T-helper 1 cell treated with Interleukin-12 subunit alpha and Interleukin-12 subunit beta and Interleukin-4 antibody, amounts not matched to agents 30 ng/mL and 1 ng/mL, for 36 hours (primary cell): ENCODE results near the gene RTP5. TPM values are rescaled to one million over a fixed set of nuclear protein-coding genes. Genes with fewer than 3 reads are reported as not detected.
"Not testable (repeated sequence)": the region's sequence is repeated elsewhere in the genome, so short reads cannot be mapped to it uniquely, and the experiment has no call there.

Experiments
- intact Hi-C: fragments of 100-400 bp; cut with micrococcal nuclease; formaldehyde crosslinking; loops from one replicate; pipeline ENCODE4 v1.15.1; 2024
- total RNA-seq: library from RNA; stranded (reverse); gene quantifications from 2 replicates; pipeline ENCODE4 v1.2.3, GENCODE V29; 2022

The RTP5 gene
- total RNA-seq, 1 donor from 2014 or later, result not detected

DNA sequence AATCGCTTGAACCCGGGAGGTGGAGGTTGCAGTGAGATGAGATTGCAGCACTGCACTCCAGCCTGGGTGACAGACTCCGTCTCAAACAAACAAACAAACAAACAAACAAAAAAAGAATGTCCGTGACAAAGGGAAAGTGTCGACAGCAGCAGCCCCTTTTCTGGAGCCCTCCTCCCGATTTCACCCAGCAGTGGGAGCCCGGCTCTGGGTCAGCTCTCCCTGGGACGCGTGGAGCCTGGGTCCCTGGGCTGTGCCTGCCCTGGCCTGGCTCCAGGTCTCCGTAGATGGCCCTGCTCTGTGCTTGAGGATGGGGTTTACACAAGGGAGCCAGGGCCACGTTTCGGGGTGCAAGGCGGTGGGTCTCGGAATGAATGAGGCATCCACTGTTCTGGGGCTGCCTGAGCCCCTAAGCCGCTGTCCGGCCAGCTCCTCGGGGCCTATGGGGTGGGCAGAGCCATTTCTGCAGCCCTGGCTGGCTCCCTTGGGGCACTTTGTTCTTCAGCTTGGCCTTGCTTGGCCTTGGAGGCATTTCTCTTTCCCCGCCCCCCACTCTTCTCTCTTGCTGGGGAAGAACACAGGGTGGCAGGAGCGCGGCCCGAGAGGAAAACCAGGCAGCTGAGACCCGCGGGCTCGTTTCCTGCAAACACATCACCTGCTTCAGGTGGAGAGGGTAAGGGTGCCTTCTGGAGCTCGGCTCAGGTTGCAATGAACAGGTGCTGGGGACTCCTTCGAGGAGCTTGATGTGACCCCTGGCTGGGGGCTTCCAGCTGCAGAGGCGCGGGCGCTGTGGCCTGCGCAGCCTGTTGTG, 29.1 kb downstream of the RTP5 start:
- intact Hi-C loops, result no loop called here

DNA sequence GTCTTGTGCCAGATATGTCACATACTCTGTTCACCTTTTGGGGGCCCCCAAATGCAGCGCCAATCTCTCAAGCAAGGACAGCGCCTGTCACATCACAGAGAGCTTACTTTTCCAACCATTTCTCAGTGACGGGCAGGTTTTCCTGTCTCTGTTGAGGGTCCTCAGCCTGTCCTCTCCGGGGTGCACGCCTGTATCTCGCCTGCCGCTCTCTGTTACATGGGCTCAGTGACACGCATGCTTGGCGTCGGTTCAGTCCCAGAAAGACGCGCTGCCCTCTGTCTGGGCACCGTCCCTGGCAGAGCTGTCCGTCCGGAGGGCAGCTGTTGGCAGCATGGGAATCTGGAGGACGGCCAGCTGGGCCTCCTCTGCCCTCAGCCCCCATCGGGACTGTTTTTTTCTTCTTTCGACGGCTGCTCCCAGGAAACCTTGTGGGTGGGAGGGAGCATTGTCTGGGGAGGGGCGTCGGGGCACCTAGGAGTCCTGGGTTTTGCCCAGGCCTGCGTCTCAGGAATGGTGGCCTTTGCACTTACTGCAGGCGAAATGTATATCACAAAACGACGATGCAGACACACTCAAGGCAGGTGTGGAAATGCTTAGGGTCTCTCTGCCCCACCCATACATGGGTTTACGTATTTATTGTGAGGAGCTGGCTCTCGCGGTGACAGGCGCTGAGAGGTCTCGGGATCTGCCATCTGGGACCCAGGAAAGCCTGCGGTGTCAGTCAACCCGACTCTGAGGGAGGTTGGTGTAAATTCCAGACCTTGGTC, 30.9 kb downstream of the RTP5 start:
- intact Hi-C loops, result no loop called here

DNA sequence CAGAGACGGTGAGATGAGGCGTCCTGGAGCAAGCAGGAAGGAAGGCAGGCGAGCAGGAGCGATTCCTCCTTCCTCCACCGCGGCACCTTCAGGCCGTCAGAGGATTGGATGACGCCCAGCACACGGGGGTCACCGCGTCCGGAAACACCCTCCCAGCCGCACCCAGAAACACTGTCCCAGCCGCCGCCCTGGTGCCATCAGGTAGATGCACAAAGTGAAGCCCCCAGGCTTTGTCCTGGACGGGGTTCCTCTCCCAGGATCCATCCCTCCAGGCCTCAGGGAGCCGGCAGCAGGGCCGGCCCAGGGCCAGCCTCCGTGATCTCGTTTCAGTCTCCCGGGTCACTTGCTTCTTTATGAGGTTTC, 31.5 kb downstream of the RTP5 start:
- intact Hi-C loops, result no loop called here

DNA sequence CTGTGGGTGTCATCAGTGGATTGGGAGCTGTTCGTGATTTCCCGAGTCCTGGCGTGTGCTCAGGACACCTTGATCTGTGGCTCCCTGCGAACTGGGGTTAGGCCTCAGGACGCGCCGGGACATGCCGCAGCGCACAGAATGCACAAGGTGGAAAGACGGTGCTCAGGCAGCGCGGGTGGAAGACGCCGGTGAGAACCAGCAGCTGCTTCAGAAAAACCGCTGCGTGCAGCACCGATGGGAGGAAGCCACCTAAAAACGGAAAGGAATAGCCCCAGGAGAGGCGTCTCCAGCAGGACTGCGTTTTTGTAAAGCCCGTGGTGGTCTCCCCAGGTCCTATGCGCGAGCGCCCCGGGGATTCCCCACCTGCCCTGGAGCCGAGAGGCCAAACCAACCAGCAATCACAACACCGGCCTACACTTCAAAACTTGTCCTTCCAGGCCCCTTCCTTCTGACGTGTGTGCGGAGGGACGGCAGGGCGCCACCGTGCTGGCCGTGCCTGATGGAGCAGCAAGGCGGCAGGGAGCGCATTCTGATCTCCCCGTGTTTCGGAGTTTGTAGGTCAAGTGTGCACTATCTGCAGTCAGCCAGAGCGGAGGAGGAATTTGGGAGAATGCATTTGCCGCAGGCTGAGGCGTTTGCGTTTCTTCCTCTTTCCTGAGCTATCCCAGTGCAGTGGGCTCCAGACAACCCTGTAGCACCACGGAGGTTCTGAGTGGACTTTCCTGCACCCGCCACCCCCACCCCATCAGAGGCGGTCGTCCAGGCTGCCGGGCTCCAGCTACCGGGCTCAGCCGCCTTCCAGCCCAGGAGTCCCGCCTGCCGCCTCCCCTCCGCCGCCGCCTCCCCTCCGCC, 32.2 kb downstream of the RTP5 start:
- intact Hi-C loops, result no loop called here

DNA sequence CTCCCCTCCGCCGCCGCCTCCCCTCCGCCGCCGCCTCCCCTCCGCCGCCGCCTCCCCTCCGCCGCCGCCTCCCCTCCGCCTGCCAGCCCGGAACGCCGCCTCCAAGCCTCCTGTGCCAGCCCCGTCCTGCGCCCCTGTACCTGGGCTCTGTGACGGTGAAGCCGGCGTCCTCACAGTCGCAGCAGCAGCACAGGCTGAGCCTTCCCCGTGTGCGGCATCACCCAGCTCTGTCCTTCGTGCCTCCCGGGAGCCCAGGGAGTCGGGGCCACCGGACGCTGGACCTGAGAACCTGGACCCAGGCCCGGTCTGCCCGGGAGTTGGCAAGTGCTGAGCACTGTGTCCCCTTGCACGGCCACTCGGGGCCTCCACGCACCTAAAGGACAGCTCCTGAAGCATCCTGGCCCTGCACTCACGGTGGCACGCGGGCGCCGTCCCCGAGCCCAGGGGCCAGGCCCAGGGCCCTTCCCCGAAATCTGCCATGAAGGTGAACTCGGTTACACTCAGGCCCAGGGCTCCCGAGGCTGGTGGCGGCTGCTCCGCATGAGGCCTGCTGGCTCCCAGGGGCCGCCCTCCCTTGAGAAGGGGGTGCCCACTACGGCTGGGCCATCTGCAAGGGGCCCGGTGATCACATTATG, 32.9 kb downstream of the RTP5 start:
- intact Hi-C loops, result no loop called here

DNA sequence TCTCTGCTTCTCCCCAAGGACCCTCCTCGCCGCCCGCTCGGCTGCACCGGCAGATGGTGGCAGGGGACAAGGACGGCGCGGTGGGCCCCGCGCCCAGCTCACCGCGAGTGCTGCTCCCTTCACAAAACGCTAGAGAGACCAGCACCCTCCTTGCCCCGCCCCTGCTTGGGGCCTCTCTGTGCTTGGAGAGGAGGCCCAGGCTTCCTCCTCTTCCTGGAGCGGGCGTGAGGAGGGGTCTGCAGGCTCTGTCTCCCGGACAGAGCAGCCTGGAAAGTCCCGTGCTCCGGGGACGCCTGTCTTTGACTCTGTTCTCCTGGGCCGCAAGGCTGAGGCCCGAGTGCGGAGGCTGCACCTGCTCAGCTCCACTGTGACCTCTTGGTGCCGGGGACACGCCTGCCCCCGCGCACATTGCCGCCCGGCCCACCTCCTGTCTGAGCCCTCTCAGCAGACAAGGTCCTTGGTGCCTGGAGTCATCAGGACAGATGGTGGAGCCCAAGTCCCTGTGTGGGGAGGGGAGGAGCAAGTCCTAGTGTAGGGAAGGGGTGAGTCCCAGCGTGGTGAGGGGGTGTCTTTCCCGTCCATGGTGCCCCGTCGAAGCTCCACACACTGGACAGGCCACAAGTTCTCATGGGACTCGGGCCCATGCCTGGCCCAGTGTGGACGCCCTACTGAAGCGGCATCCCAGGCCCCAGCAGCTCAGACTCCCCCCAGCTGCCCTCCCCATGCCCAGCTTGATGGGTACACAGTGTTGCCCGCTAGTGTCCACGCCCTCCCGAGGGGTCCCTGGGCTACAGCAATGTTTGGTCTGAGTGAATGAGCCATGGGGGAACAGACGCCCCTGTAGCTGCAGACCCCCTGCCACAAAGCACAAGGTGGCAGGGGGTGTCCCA, 33.8 kb downstream of the RTP5 start:
- intact Hi-C loops, result no loop called here

DNA sequence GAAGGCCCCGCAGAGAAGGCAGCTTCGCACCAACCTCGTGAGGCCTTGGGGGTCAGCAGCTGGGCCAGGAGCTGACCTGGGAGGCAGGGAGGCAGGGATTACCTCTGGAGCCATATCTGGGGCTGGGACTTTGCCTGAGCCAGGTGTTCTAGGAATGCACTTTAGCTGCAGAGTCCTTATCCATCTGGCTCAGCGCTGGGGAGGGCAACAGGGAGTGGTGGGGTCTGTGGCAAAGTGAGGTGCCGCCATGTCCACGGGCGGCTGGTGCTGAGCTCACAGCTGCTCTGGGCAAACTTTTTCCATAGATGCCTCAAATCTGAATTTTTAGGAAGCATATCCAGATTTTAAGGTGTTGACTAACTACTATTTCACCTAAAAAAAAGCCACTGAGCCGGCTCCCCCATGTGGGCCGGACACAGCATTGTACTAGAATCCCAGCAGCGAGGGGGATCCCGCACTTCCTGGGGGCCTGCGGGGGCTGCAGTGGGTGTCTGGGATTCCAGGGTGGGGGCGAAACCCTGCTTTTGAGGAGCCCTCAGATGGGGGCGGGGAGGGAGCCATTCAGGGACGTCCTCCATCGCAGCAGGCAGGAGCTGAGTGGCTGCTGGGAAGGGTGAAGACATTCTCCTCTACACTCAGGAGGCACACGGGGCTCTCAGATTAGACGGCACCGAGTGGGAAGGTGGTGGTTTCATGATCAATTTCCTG, 34.6 kb downstream of the RTP5 start:
- intact Hi-C loops, result no loop called here

DNA sequence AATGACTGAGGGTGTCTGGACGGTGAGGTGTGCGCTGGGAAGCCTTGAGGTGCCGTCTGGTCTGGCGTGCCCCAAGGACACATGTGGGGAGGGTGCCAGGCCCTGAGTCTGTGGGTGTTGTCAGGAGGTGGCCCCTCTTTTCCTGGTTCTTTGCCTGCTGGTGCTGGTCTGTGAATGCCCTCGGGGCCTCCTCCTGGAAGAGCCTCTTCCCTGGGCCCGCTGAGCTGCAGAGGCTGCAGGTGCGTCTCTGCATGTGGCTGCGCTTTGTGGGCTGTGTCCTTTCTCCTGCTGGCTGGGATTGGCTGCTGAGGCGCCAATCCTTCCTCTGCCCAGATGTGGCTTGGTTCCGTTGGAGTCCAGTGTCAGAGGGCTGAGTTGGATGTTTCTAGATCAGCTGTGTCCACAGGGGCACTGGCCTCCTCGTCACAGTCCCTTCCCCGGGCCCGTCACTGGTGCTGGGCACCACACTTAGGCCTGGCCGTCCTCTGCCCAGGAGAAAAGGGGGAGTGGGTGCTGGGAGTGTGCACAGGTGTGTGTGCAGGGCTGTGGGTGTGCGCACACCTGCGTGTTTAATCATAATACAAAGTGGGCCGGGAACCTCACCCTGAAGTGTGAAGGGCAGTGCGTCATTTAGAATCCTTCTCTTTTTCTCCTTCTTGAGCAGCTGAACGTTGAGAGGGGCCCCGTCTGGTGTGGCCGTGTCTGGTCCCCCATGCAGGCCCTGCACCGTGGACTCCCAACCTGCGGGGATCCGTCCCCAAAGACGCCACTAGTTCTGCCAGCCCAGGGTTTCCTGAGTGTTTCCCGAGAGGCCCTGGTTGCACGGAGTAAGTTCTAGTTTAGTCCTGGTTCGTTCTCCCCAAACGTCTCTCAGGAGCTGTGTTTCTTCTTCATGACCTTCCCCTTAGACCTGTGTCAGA, 35.5 kb downstream of the RTP5 start:
- intact Hi-C loops, result no loop called here

DNA sequence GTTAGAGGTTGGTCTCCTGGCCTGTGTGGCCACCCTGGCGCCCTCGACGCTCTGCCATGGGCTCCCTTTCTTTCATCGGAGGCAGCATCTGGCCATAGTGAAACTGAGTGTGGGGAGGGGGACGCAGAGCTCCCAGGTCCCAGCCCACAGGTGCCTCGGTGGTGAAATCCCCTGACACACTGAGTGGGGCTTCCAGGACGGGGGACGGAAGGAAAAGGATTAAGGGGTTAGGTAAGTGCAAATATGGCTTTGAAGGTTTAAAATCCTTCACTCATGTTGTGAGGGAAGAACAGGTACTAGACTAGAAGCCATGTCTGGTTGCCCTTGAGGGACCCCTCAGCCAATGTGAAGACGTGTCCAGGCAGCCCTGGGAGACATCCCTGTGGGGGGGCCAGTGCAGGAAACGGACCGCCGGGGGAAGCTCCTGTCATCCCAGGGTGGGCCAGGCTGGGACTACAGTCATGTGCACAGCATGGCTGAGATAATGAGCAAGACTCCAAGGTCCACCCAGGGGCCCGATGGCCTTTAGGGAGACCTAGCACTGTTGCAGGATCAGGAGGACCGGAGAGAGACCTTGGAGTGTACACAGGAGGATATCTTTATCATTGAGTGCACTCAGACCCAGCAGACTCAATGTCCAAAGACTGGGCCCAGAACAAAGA, 36.3 kb downstream of the RTP5 start:
- intact Hi-C loops, result no loop called here

- intact Hi-C loops, result not testable (repeated sequence)
Observed at GRCh38 chr2:241906378-241906770, 36.8 kb downstream of the RTP5 start.

DNA sequence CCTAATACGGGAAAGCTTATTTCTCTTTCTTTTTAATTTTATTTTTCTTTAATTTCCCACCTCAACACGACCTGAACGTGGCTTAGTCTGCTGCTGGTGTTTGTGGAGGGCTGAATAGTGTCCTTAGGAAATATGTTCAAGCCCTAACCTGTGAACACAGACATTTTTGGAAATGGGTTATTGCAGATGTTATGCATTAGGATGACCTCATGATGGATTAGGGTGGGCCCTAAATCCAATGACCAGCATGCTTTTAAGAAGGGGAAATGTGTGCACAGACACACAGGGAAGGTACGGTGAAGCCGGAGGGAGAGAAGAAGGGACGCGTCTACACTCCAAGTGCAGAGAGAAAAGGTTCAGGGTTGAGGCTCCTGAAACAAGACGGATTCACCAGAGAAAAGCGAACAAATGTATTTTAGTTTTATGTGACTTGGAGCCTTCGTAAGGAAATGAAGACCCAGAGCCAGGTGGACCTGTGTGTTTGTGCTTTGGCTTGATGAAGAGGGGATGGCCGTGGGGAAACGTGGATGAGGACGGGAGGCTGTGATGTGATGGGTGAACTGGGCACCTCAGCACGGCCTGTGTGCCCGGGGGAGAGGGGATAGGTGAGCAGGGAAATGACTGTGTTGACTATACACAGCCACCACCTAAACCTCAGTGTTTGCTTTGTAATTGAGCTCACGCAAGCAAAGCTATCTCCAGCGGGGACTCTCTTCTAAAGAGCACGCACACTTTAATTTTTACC, 37.5 kb downstream of the RTP5 start:
- intact Hi-C loops, result no loop called here

DNA sequence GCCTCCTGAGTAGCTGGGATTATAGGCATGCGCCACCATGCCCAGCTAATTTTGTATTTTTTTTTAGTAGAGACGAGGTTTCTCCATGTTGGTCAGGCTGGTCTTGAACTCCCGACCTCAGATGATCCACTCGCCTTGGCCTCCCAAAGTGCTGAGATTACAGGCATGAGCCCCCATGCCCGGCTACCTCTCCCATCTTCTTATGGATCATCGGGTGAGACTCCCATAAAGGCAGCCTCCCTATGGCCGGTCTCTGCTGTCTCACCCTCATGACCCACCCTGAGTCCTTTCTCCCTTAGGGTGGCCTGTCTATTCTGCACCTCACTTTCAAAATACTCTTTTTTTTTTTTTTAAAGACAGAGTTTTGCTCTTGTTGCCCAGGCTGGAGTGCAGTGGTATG, 38.3 kb downstream of the RTP5 start:
- intact Hi-C loops, result not testable (repeated sequence)

GRCh38 chr2:241908686-241909420, 39.3 kb downstream of the RTP5 start:
- intact Hi-C loops, result no loop called here

GRCh38 chr2:241909769-241910168, 40.2 kb downstream of the RTP5 start:
- intact Hi-C loops, result no loop called here

DNA sequence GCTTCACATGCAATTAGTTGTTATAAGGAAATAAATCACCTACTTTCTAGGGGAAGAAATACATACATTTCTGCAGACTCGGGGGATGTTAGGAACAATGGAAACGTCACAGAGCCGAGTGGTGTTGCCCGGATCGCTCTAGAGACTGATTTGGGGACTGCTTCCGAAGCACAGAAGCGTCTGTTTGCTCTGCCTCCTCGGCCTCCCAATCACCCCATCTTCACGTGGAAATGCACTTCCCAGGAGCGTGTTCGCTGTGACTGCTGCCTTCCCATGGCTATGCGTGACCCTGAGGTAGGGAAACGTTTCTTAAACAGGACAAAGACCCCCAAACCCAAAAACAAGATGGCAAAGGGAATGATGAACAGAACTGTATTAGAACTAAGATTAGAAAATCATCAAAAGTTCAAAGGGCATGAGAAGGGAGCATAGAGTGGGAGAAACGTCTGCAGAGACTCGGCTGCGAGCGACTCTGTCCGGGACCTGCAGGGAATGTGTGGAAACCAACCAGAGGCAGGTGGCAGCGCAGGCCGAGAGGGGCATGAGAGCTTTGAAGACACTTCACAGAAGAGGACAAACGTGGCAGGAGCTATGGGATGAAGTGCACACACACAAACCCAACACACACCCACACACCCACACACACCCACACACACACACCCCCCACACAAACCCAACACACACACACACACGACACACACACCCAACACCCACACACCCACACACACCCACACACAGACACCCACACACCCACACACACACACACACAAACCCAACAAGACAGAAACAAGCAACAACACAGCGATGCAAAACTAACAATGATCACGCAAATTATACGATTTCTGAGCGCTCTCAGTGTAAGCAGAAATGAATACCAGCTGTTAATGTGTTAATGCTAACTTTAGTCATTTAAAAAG, 41.3 kb downstream of the RTP5 start:
- intact Hi-C loops, result no loop called here

GRCh38 chr2:241911551-241911950, 42.0 kb downstream of the RTP5 start:
- intact Hi-C loops, result no loop called here
